ENCODE results near the gene GUCA2A.
"Not testable (repeated sequence)": the region's sequence is repeated elsewhere in the genome, so short reads cannot be mapped to it uniquely, and the experiment has no call there.

Gene GUCA2A

GRCh38 chr1:42164551-42165420 lies at the start of gene GUCA2A:
Gene GUCA2A, minus strand, starts transcription at chr1:42164745. Its CDS starts 33 bp downstream, at chr1:42164712.
- DNase-seq = no peak

GRCh38 chr1:42211224-42211623 lies 46.7 kb upstream of the GUCA2A start:
- DNase-seq = no peak

GRCh38 chr1:42210421-42211133 lies 46.0 kb upstream of the GUCA2A start:
- DNase-seq = no peak

GRCh38 chr1:42209526-42210251 lies 45.1 kb upstream of the GUCA2A start:
- DNase-seq = no peak

GRCh38 chr1:42206930-42207329 lies 42.4 kb upstream of the GUCA2A start:
- not testable (repeated sequence) for DNase-seq

- DNase-seq = no peak
Observed at GRCh38 chr1:42206164-42206563, 41.6 kb upstream of the GUCA2A start.

GRCh38 chr1:42201986-42202385 lies 37.4 kb upstream of the GUCA2A start:
- no peak for DNase-seq

- DNase-seq = no peak
Observed at GRCh38 chr1:42198251-42198650, 33.7 kb upstream of the GUCA2A start.

GRCh38 chr1:42195841-42196240 lies 31.3 kb upstream of the GUCA2A start:
- DNase-seq = no peak

- DNase-seq = no peak
Observed at GRCh38 chr1:42192106-42192505, 27.6 kb upstream of the GUCA2A start.

GRCh38 chr1:42191319-42191718 lies 26.8 kb upstream of the GUCA2A start:
- no peak for DNase-seq

GRCh38 chr1:42189931-42190853 lies 25.6 kb upstream of the GUCA2A start:
- DNase-seq = no peak

- no peak for DNase-seq
Observed at GRCh38 chr1:42186152-42186551, 21.6 kb upstream of the GUCA2A start.

- no peak for DNase-seq
Observed at GRCh38 chr1:42184616-42185015, 20.1 kb upstream of the GUCA2A start.

GRCh38 chr1:42183957-42184268 lies 19.4 kb upstream of the GUCA2A start:
- DNase-seq = no peak

GRCh38 chr1:42183210-42183956 lies 18.8 kb upstream of the GUCA2A start:
- no peak for DNase-seq

- DNase-seq = no peak
Observed at GRCh38 chr1:42181687-42182086, 17.1 kb upstream of the GUCA2A start.

- DNase-seq = no peak
Observed at GRCh38 chr1:42179900-42180329, 15.4 kb upstream of the GUCA2A start.

GRCh38 chr1:42179275-42179674 lies 14.7 kb upstream of the GUCA2A start:
- DNase-seq = no peak

GRCh38 chr1:42178249-42178648 lies 13.7 kb upstream of the GUCA2A start:
- no peak for DNase-seq

GRCh38 chr1:42177541-42177981 lies 13.0 kb upstream of the GUCA2A start:
- DNase-seq = no peak
